Sigmoid colon (tissue), 7 donors: ENCODE results near the gene PACS2. TPM values are rescaled to one million over a fixed set of nuclear protein-coding genes. Genes with fewer than 3 reads are reported as not detected.

ENCODE experiments used
- DNase-seq: peaks from one replicate; pipeline ENCODE4 v3.0.0-alpha.2; 2019
- H3K27ac ChIP-seq, 4 donors: fragments of 200-600 bp; sonication (generic); one replicate each; pipeline ENCODE4 v1.5.1; 2016 to 2019; ENCODE audit warnings: mild to moderate bottlenecking in 1 of 4
- H3K27me3 ChIP-seq, 3 donors: fragments of 200-600 bp; sonication (generic); one replicate each; pipeline ENCODE4 v1.5.1; 2019; ENCODE audit warnings: mild to moderate bottlenecking in 1 of 3
- H3K36me3 ChIP-seq, 4 donors: fragments of 200-600 bp; sonication (generic); one replicate each; pipeline ENCODE4 v1.5.1; 2016 to 2019
- H3K4me1 ChIP-seq, 4 donors: fragments of 200-600 bp; sonication (generic); one replicate each; pipeline ENCODE4 v1.5.1; 2017 to 2019
- H3K4me3 ChIP-seq, 4 donors: fragments of 200-600 bp; sonication (generic); one replicate each; pipeline ENCODE4 v1.5.1; 2017 to 2019; ENCODE audit warnings: mild to moderate bottlenecking in 2 of 4, moderate library complexity in 1 of 4
- H3K9me3 ChIP-seq, 4 donors: fragments of 200-600 bp in 3 of 4; sonication (generic) in 3 of 4; one replicate each; pipeline versions ENCODE4 v1.5.1 to v1.6.1; 2013 to 2019
- EP300 ChIP-seq, 4 donors: sonication (generic); formaldehyde crosslinking; IDR thresholded peaks; one replicate each; pipeline ENCODE4 v1.6.1; 2017; ENCODE audit warnings: antibody characterized with exemption in 4 of 4
- POLR2A ChIP-seq, 2 donors: fragments of 450-650 bp; IDR thresholded peaks; one replicate each; pipeline ENCODE4 v1.6.1; 2016; ENCODE audit warnings: antibody characterized with exemption in 2 of 2, mild to moderate bottlenecking in 2 of 2, moderate library complexity in 2 of 2
- POLR2AphosphoS5 ChIP-seq, 4 donors: sonication (generic); formaldehyde crosslinking; IDR thresholded peaks; one replicate each; pipeline ENCODE4 v1.6.1; 2017; ENCODE audit warnings: antibody characterized with exemption in 4 of 4
- WGBS, 2 donors: extraction: QIAGEN DNeasy Blood & Tissue Kit; methylation state at CpG; one replicate each; pipeline ENCODE4 v1.1.7; 2013; 5-methylcytosine and 5-hydroxymethylcytosine counted together
- intact Hi-C: fragments of 100-400 bp; cut with DNase I; formaldehyde crosslinking; loops from one replicate; pipeline ENCODE4 v1.15.1; 2023
- polyA plus RNA-seq, 3 donors: library from polyadenylated mRNA; stranded (reverse); fragments of 200-250 nt; gene quantifications; one replicate each; pipeline ENCODE4 v1.2.3, GENCODE V29; 2013
- total RNA-seq, 4 donors: library from RNA; depleted of rRNA; stranded (reverse); fragments of >200 nt; gene quantifications; one replicate each; pipeline ENCODE4 v1.1.0, GENCODE V29; 2016
- TF ChIP-seq, protein P1 (sequence below), 4 experiments: fragments of 450-650 bp in 3 of 4; fragments of 200-600 bp in 1 of 4; IDR thresholded peaks; one replicate each; pipeline ENCODE4 v1.5.1; 2016 to 2019; ENCODE audit warnings: antibody characterized with exemption in 4 of 4, mild to moderate bottlenecking in 3 of 4, moderate library complexity in 2 of 4
- donor health status: healthy with polysubstance abuse.
- donor health status: Bipolar disorder and iron deficiency.
- donor health status: healthy.

The PACS2 gene
- total and polyA plus RNA-seq, 7 donors: 19.8 to 90.6 (median 46.7) TPM

DNA sequence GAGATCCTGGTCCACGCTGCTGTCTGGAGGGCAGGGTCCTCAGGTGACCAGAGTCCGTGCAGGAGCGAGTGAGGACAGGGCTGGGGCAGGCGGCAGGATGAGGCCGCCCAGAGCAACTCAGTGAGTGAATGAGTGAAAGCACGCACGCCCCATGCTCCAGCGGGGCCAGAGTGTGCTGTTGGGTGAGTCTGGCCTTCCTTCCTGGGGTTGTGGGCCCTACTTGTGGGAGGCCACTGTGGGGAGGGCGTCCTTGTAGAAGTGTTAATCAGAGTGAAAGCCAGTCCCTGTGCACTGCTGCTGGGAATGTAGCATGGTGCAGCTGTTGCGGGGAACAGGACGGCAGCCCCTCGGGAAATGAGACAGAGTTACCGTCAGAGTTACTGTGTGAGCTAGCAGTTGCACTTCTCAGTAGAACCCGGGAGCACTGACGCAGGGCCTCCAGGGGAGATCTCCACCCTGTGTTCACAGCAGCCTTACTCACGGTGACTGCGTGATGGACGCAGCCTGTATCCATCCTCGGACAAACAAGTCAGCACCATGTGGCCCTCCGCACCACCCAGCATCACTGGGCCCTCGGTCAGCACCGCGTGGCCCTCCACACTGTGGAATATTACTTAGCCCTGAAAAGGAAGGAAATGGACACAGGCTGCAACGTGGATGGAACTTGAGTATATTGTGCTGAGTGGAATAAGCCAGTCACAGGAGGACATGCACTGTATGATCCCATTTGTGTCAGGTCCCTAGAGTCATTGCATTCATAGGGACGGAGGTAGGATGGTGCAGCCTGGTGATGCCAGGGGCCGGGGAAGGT lies 22.1 kb downstream of the PACS2 start:
- 95 to 97% methylated on average over 26 of the region's 26 CpGs for WGBS, 2 donors
- H3K4me3 ChIP-seq: no peak overlapping the region
- H3K9me3 ChIP-seq: no peaks in the 10 kb centered on the region
- peaks cover 0 to 44% (median 20%) of the 10 kb centered on the region in 4 donors for H3K4me1 ChIP-seq
- H3K27ac ChIP-seq: no peak overlapping the region
- H3K27me3 ChIP-seq: no peaks in the 10 kb centered on the region
- TF ChIP-seq EP300 (IDR thresholded peaks at IDR 0.05): no peak
- TF ChIP-seq, protein P1, sequence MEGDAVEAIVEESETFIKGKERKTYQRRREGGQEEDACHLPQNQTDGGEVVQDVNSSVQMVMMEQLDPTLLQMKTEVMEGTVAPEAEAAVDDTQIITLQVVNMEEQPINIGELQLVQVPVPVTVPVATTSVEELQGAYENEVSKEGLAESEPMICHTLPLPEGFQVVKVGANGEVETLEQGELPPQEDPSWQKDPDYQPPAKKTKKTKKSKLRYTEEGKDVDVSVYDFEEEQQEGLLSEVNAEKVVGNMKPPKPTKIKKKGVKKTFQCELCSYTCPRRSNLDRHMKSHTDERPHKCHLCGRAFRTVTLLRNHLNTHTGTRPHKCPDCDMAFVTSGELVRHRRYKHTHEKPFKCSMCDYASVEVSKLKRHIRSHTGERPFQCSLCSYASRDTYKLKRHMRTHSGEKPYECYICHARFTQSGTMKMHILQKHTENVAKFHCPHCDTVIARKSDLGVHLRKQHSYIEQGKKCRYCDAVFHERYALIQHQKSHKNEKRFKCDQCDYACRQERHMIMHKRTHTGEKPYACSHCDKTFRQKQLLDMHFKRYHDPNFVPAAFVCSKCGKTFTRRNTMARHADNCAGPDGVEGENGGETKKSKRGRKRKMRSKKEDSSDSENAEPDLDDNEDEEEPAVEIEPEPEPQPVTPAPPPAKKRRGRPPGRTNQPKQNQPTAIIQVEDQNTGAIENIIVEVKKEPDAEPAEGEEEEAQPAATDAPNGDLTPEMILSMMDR (IDR thresholded peaks at IDR 0.05): no peak
- no peak for TF ChIP-seq POLR2AphosphoS5 (IDR thresholded peaks at IDR 0.05)
- TF ChIP-seq POLR2A (IDR thresholded peaks at IDR 0.05): no peak
- intact Hi-C loops: no loop called here
- no peak for DNase-seq
- H3K36me3 ChIP-seq: no peaks in the 10 kb centered on the region

DNA sequence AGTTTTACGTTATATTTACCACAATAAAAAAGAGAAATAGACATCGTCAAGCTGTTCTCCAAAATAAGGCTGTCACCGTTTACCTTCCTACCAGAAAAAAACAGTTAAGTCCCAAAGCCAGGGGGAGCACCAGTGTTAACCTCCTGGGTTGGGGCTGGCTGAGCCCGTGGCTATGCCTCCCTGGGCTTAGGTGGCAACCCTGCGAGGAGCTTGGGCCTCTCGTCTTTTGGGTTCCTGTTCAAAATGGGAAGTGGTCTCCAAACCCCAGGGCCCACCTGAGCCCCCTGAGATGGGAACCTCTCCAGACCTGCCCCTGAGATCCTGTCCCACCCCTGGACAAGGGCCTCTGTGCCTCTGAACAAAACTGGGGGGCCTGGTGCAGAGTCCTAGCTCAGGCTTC lies 22.9 kb downstream of the PACS2 start:
- Histone ChIP-seq H3K27me3 (no peaks in the 10 kb centered on the region), H3K27ac (no peak overlapping the region), H3K36me3 (no peaks in the 10 kb centered on the region), H3K4me3 (no peak overlapping the region), H3K9me3 (no peaks in the 10 kb centered on the region), H3K4me1 (peaks cover 0 to 48% (median 22%) of the 10 kb centered on the region in 4 donors)
- WGBS, 2 donors: 85 to 87% methylated on average over 6 of the region's 6 CpGs
- TF ChIP-seq, protein P1 (IDR thresholded peaks at IDR 0.05): no peak
- no peak for TF ChIP-seq EP300 (IDR thresholded peaks at IDR 0.05)
- TF ChIP-seq POLR2AphosphoS5 (IDR thresholded peaks at IDR 0.05): no peak
- no peak for TF ChIP-seq POLR2A (IDR thresholded peaks at IDR 0.05)
- DNase-seq: no peak
- intact Hi-C loops: no loop called here

DNA sequence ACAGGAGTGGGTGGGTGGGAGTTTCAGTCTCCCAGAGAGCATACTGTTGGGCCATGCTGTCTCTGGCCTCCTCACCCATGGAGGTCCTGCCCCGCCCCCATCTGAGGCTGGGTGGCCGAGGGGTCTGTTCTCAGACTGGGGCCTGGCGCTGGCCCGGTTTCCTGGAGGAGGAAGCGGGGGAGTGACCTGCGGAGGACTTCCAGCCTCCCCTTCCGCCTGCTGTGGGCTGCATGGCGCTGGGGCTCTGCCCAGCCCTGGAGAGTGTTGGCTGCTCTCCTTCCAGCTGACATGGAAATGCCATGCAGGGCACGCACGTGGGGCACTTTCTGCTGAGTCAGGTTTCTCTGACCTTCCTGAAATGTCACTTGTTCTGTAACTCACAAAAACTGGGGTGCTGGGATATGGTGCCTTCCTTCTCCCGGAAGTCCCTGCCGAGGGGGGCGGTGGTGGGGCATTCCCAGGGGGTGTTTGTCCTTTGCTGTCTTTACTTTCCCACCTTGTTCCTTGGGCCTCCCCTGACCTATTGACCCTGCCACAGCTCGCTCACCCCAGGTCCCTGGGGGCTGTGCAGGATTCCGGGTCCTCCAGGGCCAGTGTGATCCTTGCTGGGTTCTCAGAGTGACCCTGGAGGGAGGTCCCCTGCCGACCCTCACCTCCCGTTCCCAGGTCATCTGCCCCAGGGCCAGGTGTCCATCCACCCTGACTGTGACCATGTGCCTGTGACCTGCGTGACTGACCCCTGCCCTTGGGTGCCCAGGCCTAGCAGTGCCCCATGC lies 23.6 kb downstream of the PACS2 start:
- peak overlapping the region in 1 of 4 donors; percentile 19 for H3K27ac ChIP-seq
- intact Hi-C loops: no loop called here

DNA sequence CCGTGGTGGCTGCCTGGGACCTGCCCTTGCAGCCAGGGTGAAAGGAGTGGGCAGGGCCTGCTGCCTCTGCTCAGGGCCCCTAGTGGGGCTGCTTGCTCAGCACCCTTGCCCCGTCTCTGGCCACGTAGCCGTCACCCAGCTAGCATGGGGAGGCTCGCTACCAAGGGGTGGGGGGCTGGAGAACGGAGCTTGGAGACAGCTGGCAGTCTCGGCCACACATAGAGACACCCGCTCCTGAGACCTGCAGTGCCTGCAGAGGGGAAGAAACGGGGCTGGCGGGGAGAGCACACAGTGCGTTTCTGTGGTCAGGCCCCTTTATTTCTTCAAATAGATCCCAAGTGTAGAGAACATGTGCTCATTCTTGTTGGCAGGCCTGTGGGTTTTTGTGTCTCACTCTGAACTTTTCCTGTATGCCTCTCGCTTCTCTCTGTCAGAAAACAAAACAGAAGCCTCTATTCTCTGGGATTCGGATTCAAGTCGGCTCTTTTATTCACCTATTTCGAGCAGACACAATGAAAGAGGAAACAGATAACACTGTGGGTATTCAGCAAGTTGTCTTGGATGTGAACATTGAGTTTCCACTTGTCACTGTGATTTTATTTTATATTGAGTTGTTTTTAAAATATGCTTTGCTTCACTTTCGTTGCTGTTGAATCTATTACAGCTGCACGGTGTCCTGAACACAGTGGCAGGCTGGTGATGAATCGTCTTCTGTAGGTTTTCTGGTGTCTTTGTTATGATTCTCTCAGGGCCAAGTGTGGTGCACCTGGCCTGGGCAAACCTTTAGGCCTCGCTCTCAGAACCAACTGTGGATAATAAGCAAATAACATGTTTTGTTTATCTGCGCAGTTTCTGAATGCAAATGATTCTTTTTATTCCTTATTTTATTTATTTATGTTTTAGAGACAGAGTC lies 26.5 kb downstream of the PACS2 start:
- WGBS, 2 donors: 58 to 85% methylated on average over 20 of the region's 20 CpGs
- Histone ChIP-seq H3K9me3 (no peaks in the 10 kb centered on the region), H3K36me3 (no peaks in the 10 kb centered on the region), H3K27me3 (no peaks in the 10 kb centered on the region), H3K4me3 (no peak overlapping the region), H3K4me1 (peaks cover 0 to 51% (median 22%) of the 10 kb centered on the region in 4 donors), H3K27ac (peak overlapping the region; percentile 27 to 67 (median 48))
- DNase-seq: no peak
- TF ChIP-seq POLR2AphosphoS5 (IDR thresholded peaks at IDR 0.05) (no peak), POLR2A (IDR thresholded peaks at IDR 0.05) (no peak), EP300 (IDR thresholded peaks at IDR 0.05) (no peak)
- TF ChIP-seq, protein P1 (IDR thresholded peaks at IDR 0.05): no peak
- intact Hi-C loops: no loop called here

More for the DNA sequence above, 23.6 kb downstream of the PACS2 start:
- TF ChIP-seq POLR2A (IDR thresholded peaks at IDR 0.05) (no peak), POLR2AphosphoS5 (IDR thresholded peaks at IDR 0.05) (peak in 2 of 4 donors; percentile 17 to 26)
- WGBS, 2 donors: 78 to 87% methylated on average over 18 of the region's 18 CpGs
- no peaks in the 10 kb centered on the region for H3K27me3 ChIP-seq
- H3K36me3 ChIP-seq: no peaks in the 10 kb centered on the region
- DNase-seq: no peak
- H3K4me1 ChIP-seq: peaks cover 0 to 53% (median 22%) of the 10 kb centered on the region in 4 donors
- H3K4me3 ChIP-seq: no peak overlapping the region
- no peaks in the 10 kb centered on the region for H3K9me3 ChIP-seq
